GM21717 (cell line): ENCODE results near the gene SAXO2.
A peak's percentile ranks its signal among the peaks of the same experiment; 100 is the strongest.
"Not testable (repeated sequence)": the region's sequence is repeated elsewhere in the genome, so short reads cannot be mapped to it uniquely, and the experiment has no call there.

Experiments used
- ATAC-seq: cut with Tn5 transposase; IDR thresholded peaks from one replicate; pipeline ENCODE4 v1.9.1; 2021; ENCODE audit warnings: mild to moderate bottlenecking, moderate library complexity; ENCODE audit not compliant: unreplicated experiment

The SAXO2 gene

DNA sequence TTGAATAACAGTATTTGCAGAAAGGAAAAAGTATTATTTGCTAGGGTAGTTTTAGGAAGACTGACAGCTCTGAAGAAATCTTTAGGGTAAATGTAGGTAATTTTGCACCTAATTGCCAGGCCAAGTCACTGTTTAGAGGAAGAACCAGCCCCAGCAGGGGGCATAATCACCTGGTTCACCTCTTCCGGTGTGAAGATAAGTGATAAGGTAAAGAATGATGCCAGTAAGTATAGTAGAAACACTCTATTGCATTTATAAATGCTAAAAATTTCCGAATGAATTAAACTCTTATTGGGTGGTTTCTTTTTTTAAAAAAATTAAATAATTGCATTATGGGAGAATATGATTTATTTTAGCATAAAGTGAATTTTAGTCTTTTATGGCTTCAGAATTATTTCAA lies 21.8 kb downstream of the SAXO2 start:
- not testable (repeated sequence) for ATAC-seq

DNA sequence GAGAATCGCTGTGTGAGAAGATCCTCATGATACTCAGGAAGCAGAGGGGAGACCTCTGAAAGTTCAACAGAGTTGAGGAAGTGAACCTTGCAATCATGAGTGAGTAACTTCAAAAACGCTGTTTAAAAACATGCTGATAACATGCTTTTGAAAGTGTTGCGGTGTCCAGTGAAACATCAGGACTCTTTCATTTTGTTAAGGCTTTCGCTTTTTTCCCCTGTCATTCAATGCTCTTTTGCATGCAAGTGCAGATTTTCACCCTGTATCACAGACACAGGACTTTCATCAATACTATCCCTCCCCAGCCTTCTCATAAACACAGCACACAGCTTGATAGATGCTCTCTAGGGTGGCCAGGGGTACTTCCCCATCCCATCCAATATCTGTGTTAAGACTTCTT lies 23.9 kb downstream of the SAXO2 start:
- peak; percentile 77 for ATAC-seq

DNA sequence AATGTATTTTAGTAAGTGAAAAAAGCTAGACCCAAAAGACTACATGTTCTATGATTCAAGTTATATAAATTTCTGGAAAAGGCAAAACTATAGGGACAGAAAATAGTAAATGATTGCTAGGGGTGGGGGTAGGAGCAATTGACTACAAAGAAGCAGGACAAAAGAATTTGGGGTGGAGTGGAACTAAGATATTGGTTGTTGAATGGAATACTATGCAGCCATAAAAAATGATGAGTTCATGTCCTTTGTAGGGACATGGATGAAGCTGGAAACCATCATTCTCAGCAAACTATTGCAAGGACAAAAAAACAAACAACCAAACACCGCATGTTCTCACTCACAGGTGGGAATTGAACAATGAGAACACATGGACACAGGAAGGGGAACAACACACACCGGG lies 25.6 kb downstream of the SAXO2 start:
- not testable (repeated sequence) for ATAC-seq

DNA sequence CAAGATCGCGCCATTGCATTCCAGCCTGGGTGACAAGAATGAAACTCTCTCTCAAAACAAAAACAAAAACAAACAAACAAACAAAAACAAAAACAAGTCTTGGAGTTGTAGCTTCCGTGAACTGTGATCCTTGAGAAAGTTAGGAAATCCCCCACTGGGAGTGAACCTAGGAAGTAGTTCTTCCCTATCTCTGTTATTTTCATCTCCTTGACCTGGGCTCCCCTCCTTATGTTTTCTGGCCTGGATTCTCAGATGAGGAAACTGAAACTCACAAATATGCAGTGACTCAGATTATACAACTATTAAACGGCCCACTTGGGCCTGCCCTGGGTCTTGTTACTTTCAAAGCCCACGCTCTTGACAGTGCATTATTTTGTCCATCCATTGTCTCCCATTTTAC lies 29.7 kb downstream of the SAXO2 start:
- ATAC-seq, result no peak

DNA sequence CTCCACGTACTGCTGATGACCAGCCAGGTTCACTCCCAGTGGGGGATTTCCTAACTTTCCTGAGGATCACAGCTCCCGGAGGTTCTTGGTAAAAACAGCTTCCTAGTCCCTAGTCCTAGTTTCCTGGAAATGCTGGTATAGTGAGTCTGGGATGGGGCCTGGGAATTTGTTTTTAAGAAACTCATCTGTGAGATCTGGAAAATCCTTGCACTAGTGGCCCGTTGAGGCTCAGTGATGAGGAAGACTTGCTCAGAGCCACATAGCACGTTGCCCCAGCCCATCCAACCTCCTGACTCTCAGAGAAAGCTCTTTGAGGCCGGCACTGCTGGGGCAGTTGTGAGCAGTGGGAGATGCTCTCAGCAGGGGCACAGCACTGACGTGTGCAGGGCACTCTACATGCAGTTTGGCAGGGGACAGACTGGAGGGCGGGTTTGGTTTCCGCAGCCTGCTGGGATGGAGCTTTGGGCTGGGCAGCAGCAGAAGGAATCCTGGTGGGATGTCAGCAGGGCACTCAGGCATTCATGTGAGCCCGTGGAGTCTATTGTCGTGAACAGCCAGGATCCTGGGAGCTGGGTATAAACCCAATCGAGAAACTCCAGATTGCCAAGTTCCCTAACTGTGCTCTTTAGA lies 31.6 kb downstream of the SAXO2 start:
- ATAC-seq, result no peak

DNA sequence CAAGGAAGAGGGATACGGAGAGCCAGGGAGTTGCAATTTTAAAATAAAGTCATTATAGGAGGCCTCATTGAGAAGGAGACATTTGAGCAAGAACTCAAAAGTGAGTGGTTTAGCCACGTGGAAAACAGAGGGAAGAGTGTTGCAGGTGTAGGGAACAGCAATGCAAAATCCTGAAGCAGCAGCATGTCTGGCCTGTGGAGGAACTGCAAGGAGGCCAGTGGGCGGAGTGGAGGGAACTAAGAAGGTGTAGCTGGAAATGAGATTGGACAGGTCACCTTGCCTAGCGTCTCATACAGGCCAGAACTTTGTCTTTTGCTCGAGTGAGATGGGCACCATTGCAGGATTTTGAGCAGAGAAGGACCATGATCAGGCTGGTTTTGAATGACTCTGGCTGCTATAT lies 34.9 kb downstream of the SAXO2 start:
- ATAC-seq, result no peak

DNA sequence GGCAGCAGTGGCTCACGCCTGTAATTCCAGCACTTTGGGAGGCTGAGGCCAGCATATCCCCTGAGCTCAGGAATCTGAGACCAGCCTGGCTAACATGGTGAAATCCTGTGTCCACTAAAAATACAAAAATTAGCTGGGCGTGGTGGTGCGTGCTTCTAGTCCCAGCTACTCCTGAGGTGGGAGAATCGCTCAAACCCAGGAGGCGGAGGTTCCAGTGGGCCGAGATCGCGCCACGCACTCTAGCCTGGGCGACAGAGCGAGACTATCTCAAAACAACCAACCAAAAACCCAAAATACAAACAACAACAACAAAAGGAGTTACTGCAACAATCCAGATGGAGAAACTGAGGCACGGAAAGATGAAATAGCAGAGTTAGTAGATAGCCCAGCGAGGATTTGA lies 35.4 kb downstream of the SAXO2 start:
- ATAC-seq, result no peak

DNA sequence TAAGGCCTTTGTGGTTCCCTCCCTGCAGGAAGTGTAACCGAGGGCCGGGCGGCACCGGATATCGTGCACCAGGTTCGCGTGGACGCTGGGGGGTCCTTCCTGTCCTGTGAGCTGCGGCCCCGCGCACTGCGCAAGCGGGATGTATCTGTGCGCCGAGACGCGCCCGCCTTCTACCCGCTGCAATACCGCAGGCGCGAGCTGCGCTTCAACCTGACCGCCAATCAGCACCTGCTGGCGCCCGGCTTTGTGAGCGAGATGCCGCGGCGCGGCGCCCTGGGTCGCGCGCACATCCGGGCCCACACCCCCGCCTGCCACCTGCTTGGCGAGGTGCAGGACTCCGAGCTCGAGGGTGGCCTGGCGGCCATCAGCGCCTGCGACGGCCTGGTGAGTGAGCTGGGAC lies 35.9 kb downstream of the SAXO2 start:
- no peak for ATAC-seq

DNA sequence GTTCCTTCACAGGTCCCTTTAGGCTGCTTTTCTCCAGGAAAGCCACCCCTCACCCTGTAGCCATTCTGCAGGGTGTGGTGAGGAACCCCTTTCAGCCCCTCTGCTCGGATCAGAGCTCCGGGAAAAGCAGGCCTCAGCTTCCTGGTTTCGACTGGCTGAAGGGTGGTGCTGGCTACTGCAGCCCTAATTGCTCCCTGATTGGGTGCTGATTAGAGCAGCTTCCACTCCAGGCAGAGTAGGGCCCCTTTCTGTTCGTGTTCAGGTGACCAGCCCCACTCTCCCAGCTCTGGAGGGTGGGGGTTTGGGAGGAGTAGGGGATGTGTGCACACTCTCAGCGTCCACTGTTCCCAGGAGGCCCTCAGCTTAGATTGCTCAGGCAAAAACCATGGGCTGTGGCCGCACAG lies 36.9 kb downstream of the SAXO2 start:
- not testable (repeated sequence) for ATAC-seq

DNA sequence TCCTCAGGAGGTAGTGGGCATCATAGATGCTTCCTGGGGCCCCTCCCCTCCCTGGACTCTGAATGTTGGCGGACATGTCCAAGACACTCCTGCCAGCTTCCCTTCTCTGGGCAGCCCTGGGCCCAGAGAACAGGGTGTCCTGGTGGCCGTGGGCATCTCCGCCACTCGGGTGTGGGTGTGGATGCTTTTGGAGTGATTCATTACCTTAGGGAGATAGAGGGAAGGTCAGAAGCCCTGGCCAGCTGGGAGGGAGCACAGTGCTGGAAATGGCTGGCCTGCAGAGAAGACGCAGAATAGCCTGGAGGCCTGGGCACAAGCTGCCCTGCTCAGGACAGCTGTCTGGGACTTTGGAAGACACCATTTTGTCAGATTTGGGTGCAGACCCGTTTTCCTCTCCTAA lies 37.7 kb downstream of the SAXO2 start:
- not testable (repeated sequence) for ATAC-seq

DNA sequence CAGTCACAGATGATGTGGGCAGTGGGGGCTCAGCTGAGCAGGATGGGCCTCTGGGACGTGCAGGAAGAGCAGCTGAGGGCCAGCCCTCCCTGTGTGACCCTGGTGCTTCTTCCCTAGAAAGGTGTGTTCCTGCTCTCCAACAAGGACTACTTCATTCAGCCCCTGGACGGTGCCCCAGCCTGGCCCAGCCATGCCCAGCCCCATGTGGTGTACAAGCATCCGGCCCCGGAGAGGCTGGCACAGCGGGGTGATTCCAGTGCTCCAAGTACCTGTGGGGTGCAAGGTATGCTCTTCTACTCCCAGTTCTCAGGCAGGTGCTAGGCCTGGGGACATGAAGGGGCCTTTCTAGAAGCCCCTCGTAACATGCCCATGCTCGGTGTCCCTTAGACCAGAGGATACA lies 38.3 kb downstream of the SAXO2 start:
- ATAC-seq, result no peak

DNA sequence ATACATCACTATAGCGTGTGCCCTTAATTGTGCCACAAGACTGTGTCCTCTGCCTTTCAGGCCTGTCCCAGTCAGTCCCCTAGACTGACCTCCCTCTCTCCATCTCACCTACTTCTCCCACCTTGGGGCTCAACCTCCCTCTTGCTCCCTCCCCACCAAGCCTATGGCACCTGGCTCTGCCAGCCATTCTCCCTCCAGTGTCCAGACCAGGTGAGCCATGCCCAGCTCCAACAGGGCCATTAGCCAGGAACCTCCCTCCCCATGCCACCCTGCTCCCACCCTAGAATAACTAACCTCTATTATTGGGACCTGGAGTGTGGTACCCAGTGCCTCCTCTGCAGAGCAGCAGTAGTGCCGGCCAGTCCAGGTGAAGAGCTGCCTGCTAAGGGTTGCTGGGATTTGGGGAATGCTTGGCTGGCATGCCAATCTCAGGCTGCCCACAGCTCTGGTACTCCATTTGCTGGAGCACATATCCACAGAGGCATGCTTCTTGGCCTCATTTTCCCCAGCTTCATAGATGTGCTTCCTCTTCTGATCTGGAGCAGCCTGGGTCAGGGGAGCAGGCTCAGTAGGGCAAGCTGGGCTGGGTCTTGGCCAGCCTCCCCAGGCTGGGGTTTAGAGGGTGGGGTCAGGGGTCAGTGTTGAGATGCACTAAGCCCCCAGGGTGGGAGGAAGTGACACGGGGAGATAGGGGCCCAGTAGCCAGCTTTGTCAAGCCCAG lies 38.8 kb downstream of the SAXO2 start:
- ATAC-seq, result no peak

DNA sequence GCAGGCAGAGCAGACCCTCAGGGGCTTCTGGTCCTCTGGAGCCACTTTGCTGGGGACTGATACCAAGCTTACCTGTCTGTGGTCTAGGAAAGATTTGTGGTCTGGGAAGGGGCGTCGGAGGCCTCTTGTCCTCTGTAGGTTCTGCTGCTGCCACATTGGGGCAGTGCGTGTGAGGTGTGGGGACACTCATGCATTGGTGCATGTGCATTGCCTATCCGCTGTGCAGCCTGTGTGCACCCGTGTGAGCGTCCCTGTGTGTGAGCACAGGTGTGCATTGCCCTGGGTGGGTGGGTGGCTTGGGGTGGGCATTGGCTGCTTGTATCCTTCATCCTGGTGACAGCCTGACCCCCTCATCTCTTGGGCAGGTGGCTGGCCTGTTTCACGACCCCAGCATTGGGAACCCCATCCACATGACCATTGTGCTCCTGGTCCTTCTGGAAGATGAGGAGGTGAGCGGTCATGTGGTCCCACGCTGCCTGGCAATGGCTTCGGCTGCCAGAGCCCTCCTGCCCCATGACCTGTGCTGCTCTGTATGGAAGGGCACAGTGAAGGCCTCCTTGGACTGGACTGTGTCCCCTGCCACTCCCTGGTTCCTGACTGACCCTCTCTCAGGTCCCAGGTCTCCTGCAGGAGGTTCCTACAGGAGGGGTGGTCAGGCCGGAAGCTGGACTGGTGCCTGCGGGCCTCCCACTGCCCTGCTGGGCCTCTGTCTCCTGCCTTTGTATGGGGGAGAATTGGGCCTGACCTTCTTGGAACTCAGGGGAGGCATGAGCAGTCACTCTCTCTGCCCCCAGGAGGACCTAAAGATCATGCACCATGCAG lies 41.5 kb downstream of the SAXO2 start:
- no peak for ATAC-seq

DNA sequence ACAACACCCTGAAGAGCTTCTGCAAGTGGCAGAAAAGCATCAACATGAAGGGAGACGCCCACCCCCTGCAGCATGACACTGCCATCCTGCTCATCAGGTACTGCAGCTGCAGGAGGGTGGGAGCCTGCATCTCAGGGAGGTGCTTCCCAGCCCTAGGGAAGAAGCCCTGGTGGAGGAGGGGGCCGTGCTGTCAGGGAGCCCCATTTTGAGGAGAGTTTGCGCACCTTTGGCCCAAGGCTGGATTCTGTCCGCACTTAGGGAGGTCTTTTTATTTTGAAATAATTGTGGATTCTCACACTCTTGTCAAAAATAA lies 42.1 kb downstream of the SAXO2 start:
- no peak for ATAC-seq

DNA sequence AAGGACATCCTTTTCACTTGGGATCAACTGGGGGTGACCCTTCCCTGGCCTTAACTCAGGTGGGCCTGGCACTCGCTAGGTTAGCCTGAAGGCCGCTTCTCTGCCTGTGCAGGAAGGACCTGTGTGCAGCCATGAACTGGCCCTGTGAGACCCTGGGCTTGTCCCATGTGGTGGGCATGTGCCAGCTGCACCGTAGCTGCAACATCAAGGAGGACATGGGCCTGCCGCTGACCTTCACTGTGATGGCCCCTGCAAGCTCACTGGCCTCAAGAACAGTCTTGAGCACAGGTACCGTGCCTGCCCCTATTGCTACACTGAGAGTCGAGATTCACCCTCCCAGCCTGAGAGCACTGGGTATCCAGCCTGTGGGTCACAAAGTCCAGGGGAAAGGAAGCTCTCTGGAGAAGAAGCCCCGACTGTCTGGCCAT lies 43.0 kb downstream of the SAXO2 start:
- no peak for ATAC-seq

DNA sequence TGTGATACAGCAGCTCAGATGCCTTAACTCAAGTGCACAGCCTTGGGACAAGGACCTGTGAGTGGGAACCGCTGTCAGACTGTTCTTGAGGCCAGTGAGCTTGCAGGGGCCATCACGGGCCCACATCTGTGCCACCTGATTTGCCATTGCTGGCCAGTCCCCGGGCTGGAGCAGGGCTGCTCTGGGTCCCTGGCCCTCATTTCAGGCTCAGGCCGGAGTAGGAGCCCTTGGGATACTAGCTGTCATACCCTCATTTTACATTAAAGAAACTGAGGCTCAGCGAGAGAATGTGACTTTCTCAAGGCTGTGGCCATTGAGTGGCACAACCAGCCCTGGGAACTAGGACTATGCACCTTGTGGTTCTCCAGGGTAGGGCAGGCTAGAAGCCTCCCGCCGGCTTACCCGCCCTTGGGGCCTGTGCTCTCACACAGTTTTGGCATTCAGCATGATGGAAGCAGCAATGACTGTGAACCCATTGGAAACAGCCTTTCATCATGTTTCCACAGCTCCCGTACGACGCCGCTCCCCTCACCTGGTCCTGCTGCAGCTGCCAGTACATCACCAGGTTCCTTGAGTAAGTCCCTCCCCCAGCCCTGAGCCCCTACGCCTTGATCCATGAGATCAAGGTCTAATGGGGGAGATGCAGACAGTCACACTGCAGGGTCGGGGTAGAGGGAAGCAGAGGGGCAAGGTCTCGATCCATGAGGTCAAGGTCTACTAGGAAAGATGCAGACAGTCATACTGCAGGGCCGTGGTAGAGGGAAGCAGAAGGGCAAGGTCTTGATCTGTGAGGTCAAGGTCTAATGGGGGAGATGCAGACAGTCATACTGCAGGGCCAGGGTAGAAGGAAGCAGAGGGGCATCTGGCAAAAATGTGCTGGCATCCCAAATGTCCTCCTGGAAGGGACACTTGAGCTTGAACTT lies 44.4 kb downstream of the SAXO2 start:
- no peak for ATAC-seq

DNA sequence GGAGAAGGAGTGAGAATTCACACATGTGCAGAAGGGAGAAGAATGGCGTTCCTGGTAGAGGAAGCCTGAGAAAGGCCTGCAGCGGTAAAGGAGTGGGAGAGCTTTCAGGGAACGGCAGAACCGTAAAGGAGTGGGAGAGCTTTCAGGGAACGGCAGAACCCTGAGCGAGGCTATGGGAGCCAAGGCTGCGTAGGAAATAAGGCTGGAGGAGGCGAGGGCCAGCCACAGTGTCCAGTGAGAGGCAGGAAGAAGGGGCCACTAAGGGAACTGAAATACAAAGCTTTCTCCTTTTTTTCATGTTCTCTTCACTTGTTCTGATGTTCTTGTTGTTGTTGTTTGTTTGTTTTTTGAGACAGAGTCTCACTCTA lies 45.1 kb downstream of the SAXO2 start:
- no peak for ATAC-seq

DNA sequence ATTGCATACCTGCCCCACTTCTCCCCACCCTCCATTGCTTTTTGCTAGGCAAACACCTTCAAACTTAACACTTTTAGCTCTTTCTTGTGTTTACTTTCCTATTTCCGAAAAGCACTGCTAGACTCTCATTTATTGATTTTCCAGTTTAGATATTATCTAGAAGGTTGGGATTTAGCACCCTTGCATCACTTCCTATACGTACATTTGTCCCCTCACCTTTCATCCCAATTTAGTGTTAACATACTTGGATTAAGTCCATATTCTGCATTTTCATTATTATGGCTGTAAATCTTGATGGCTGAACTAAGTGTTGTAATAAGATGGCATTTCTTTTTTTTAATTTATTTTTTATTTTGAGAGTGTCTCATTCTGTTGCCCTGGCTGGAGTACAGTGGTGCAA lies 47.2 kb downstream of the SAXO2 start:
- no peak for ATAC-seq

DNA sequence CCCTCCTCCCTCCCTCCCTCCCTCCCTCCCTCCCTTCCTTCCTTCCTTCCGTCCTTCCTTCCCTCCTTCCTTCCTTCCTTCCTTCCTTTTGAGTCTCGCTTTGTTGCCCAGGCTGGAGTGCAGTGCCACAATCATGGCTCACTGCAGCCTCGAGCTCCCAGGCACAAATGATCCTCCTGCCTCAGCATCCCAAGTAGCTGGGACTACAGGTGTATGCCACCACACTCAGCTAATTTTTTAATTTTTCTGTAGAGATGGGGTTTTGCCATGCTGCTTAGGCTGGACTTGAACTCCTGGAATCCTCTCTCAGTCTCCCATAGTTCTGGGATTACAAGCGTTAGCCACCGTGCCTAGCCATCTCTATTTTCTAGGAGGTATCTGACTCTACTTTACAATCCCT lies 48.7 kb downstream of the SAXO2 start:
- ATAC-seq, result not testable (repeated sequence)

DNA sequence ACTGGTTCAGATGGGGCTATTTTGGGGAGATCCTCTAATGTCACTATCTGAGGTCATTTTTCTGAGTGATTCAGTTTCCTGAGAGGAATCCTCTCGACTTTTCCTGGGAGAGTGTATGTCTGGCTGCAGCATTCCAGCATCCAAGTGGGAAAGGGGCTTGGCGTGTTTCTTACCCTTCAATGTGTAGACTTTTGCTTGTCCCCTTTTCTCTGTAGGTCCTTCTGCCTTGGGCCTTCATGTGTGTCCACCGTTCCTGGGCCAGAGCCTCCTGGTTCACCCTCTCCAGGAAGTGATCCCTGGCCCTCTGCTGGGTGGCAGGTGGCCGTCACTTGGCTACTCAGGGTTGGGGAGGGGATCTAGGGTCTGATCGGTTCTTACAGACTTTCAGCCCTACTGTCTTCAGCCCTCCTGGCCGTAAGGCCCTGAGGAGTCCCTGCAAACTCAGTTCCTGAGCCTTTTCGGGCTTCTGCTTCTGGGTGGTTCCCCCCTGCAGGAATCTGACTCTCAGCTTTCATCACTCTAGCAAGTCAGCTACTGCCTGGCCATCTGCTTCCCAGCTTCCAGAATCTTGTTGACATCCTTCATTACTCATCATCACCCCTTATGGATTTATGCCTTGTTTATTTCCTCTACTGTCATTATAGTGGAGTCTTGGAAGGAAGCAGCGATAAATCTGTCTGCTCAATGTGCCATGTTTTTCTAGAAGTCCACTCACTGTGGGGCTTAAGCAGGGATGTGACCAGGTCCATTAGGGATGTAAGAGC lies 50.1 kb downstream of the SAXO2 start:
- ATAC-seq, result no peak
